Measurements from ENCODE around the gene SLIT3. TPM values are rescaled to one million over a fixed set of nuclear protein-coding genes. Genes with fewer than 3 reads are reported as not detected.

Gene SLIT3
- total RNA-seq, 1 donor from 2014 or later, result 3.2 TPM

DNA sequence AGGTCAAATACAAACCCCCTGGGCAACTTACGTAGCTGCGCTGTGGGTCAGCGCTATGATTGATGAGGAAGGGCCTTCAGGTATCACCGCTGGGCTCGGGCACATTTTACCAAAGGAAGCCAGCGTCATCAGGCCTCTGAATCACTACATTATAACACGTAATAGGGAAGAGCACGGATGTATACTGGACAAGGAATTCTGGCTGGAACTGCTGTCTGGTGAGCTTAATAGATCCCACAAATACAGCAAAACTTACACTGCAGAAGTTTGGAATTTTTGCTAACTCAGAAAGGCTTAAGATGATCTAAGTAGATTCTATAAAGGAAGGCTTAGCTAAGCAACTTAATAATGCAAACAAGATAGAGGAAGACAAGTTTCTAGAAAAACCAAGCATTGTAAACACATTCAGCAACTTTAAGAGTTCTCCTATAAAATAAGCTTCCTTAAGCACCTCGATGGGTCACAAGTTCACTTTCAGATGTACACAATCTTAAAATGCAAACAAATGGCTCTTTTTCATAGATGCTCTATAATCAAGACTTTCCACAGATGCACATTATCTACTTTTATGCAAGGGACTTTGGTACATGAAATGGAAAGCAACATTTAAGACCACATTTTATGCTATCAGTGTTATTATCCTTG, 361.7 kb downstream of the SLIT3 start:
- DNase-seq (ENCODE audit: low spot score), result no peak
- TF ChIP-seq, protein P1, sequence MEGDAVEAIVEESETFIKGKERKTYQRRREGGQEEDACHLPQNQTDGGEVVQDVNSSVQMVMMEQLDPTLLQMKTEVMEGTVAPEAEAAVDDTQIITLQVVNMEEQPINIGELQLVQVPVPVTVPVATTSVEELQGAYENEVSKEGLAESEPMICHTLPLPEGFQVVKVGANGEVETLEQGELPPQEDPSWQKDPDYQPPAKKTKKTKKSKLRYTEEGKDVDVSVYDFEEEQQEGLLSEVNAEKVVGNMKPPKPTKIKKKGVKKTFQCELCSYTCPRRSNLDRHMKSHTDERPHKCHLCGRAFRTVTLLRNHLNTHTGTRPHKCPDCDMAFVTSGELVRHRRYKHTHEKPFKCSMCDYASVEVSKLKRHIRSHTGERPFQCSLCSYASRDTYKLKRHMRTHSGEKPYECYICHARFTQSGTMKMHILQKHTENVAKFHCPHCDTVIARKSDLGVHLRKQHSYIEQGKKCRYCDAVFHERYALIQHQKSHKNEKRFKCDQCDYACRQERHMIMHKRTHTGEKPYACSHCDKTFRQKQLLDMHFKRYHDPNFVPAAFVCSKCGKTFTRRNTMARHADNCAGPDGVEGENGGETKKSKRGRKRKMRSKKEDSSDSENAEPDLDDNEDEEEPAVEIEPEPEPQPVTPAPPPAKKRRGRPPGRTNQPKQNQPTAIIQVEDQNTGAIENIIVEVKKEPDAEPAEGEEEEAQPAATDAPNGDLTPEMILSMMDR (IDR thresholded peaks at IDR 0.05; ENCODE audit: unreplicated experiment), result no peak
- Mint-ChIP-seq H3K4me3 (ENCODE audit: unreplicated experiment) (no peak overlapping the region), H3K27me3 (ENCODE audit: unreplicated experiment) (no peaks in the 10 kb centered on the region), H3K27ac (ENCODE audit: unreplicated experiment) (no peak overlapping the region), H3K9me3 (ENCODE audit: unreplicated experiment) (no peaks in the 10 kb centered on the region), H3K4me1 (ENCODE audit: unreplicated experiment) (peaks cover 10% of the 10 kb centered on the region), H3K36me3 (ENCODE audit: low read depth, unreplicated experiment) (no peaks in the 10 kb centered on the region)

DNA sequence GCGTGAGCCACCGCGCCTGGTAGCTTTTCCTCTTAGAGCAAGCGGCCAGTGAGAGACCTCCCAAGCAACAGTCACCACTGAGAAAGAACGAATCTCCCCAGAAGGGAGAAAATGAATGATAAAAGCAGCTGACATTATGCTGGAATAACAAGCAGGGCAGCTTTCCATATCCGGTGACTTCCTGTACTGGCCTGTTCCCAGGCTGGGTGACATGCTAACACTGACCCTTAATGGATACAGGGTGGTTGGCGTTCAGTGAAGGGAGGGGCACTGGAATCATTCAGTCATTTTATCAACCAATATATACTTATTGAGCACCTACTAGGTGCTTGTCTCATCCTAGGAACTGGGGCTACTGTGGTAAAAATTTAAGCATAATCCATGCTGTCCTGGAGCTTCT, 364.4 kb downstream of the SLIT3 start:
- TF ChIP-seq, protein P1 (IDR thresholded peaks at IDR 0.05; ENCODE audit: unreplicated experiment), result no peak
- Mint-ChIP-seq H3K4me1 (ENCODE audit: unreplicated experiment) (no peaks in the 10 kb centered on the region), H3K27me3 (ENCODE audit: unreplicated experiment) (no peaks in the 10 kb centered on the region), H3K9me3 (ENCODE audit: unreplicated experiment) (no peaks in the 10 kb centered on the region), H3K27ac (ENCODE audit: unreplicated experiment) (no peak overlapping the region), H3K36me3 (ENCODE audit: low read depth, unreplicated experiment) (no peaks in the 10 kb centered on the region), H3K4me3 (ENCODE audit: unreplicated experiment) (no peak overlapping the region)
- no peak for DNase-seq (ENCODE audit: low spot score)

DNA sequence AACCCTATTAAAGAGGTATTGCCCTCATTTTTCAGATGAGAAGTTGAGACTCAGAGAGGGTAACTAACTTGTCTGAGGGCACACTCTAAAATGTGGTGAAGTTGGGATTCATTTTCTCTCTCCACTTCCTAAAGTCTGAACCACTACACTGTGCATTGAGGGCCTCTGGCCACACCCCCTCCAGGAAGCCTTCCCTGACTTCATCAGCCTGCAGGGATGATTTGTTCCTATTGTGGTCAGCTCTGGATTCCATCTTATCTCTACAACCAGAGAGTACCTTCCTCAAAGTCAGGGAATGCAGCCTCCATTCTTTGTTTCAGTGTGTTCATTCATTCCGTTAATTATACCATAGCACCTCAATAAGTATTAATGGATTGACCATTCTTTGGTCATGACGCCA, 365.8 kb downstream of the SLIT3 start:
- Mint-ChIP-seq H3K27me3 (ENCODE audit: unreplicated experiment) (no peaks in the 10 kb centered on the region), H3K27ac (ENCODE audit: unreplicated experiment) (no peak overlapping the region)

DNA sequence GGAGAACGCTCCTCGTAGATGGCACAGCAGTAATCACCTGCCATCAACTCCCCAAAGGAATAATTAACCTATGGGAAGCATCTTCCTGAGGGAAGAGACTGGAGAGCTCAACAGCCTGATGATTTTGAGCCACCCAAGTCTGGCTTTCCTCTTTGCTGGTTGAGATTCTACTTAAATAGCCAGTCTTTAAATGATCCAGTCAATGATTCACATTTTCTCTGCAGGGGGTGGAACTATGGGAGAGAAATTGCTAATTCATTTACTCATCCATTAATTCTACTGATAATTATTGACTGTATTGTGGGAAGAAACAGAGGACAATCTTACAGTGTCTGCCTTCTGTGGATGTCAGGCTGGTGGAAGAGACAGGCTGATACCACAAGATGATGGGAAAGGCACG, 366.8 kb downstream of the SLIT3 start:
- H3K9me3 Mint-ChIP-seq (ENCODE audit: unreplicated experiment), result no peaks in the 10 kb centered on the region
- no peaks in the 10 kb centered on the region for H3K4me1 Mint-ChIP-seq (ENCODE audit: unreplicated experiment)
- no peak overlapping the region for H3K27ac Mint-ChIP-seq (ENCODE audit: unreplicated experiment)
- no peaks in the 10 kb centered on the region for H3K36me3 Mint-ChIP-seq (ENCODE audit: low read depth, unreplicated experiment)
- no peak for DNase-seq (ENCODE audit: low spot score)
- H3K27me3 Mint-ChIP-seq (ENCODE audit: unreplicated experiment), result no peaks in the 10 kb centered on the region
- TF ChIP-seq, protein P1 (IDR thresholded peaks at IDR 0.05; ENCODE audit: unreplicated experiment), result no peak
- H3K4me3 Mint-ChIP-seq (ENCODE audit: unreplicated experiment), result no peak overlapping the region

More for the DNA sequence above, 365.8 kb downstream of the SLIT3 start:
- Mint-ChIP-seq H3K9me3 (ENCODE audit: unreplicated experiment) (no peaks in the 10 kb centered on the region), H3K4me3 (ENCODE audit: unreplicated experiment) (no peak overlapping the region), H3K4me1 (ENCODE audit: unreplicated experiment) (no peaks in the 10 kb centered on the region), H3K36me3 (ENCODE audit: low read depth, unreplicated experiment) (no peaks in the 10 kb centered on the region)
- TF ChIP-seq, protein P1 (IDR thresholded peaks at IDR 0.05; ENCODE audit: unreplicated experiment), result no peak
- no peak for DNase-seq (ENCODE audit: low spot score)

- H3K27ac Mint-ChIP-seq (ENCODE audit: unreplicated experiment), result no peak overlapping the region
- no peaks in the 10 kb centered on the region for H3K4me1 Mint-ChIP-seq (ENCODE audit: unreplicated experiment)
- H3K27me3 Mint-ChIP-seq (ENCODE audit: unreplicated experiment), result no peaks in the 10 kb centered on the region
- no peaks in the 10 kb centered on the region for H3K9me3 Mint-ChIP-seq (ENCODE audit: unreplicated experiment)
- TF ChIP-seq, protein P1 (IDR thresholded peaks at IDR 0.05; ENCODE audit: unreplicated experiment), result no peak
- DNase-seq (ENCODE audit: low spot score), result no peak
- H3K4me3 Mint-ChIP-seq (ENCODE audit: unreplicated experiment), result no peak overlapping the region
- no peaks in the 10 kb centered on the region for H3K36me3 Mint-ChIP-seq (ENCODE audit: low read depth, unreplicated experiment)
Measured at GRCh38 chr5:168932400-168933189, 368.3 kb downstream of the SLIT3 start.
